Spleen (tissue), 11 donors: ENCODE data around the gene NRARP. TPM values are rescaled to one million over a fixed set of nuclear protein-coding genes. Genes with fewer than 3 reads are reported as not detected.
A peak's percentile ranks its signal among the peaks of the same experiment; 100 is the strongest.

ENCODE experiments used
- DNase-seq: peaks from one replicate; pipeline ENCODE4 v3.0.0-alpha.2; 2020
- H3K27ac ChIP-seq, 8 donors: fragments of 200-600 bp; sonication (generic) in 7 of 8; 1 replicate in 4 of 8; 2 replicates in 4 of 8; pipeline versions ENCODE4 v1.5.0 to v1.8.0; 2016 to 2021; ENCODE audit warnings: inconsistent platforms in 4 of 8, mild to moderate bottlenecking in 4 of 8, moderate library complexity in 1 of 8
- H3K27me3 ChIP-seq, 7 donors: fragments of 200-600 bp; sonication (generic) in 6 of 7; replicated peaks in 1 of 7; 1 replicate in 4 of 7; 2 replicates in 3 of 7; pipeline versions ENCODE4 v1.5.0 to v1.8.0; 2016 to 2021; ENCODE audit warnings: inconsistent platforms in 3 of 7, mild to moderate bottlenecking in 1 of 7
- H3K36me3 ChIP-seq, 6 donors: fragments of 200-600 bp; sonication (generic) in 5 of 6; 1 replicate in 4 of 6; 2 replicates in 2 of 6; pipeline versions ENCODE4 v1.5.0 to v1.8.0; 2016 to 2021; ENCODE audit warnings: inconsistent platforms in 2 of 6
- H3K4me1 ChIP-seq, 6 donors: fragments of 200-600 bp; sonication (generic) in 5 of 6; 1 replicate in 3 of 6; 2 replicates in 3 of 6; pipeline versions ENCODE4 v1.5.0 to v1.8.0; 2016 to 2021; ENCODE audit warnings: inconsistent platforms in 3 of 6
- H3K4me3 ChIP-seq, 8 donors: fragments of 200-600 bp; sonication (generic) in 7 of 8; 1 replicate in 4 of 8; 2 replicates in 4 of 8; pipeline versions ENCODE4 v1.5.0 to v1.8.0; 2016 to 2021; ENCODE audit warnings: inconsistent platforms in 4 of 8, mild to moderate bottlenecking in 4 of 8, moderate library complexity in 2 of 8
- H3K9me3 ChIP-seq, 8 donors: fragments of 200-600 bp; sonication (generic) in 7 of 8; 1 replicate in 4 of 8; 2 replicates in 4 of 8; pipeline versions ENCODE4 v1.5.0 to v1.8.0; 2016 to 2021; ENCODE audit warnings: inconsistent platforms in 4 of 8
- CTCF ChIP-seq, 11 experiments: fragments of 200-600 bp in 7 of 11; fragments of 450-650 bp in 4 of 11; sonication (generic) in 4 of 11; IDR thresholded peaks in 8 of 11; conservative IDR thresholded peaks in 3 of 11; 1 replicate in 7 of 11; 2 replicates in 4 of 11; pipeline versions ENCODE4 v1.4.0 to v1.8.0; 2016 to 2021; ENCODE audit warnings: antibody characterized with exemption in 11 of 11, inconsistent platforms in 4 of 11, mild to moderate bottlenecking in 1 of 11
- POLR2A ChIP-seq, 3 donors: fragments of 450-650 bp; IDR thresholded peaks; one replicate each; pipeline ENCODE4 v1.5.1; 2017; ENCODE audit warnings: antibody characterized with exemption in 3 of 3, mild to moderate bottlenecking in 1 of 3
- POLR2AphosphoS5 ChIP-seq, 3 donors: sonication (generic); formaldehyde crosslinking; IDR thresholded peaks; one replicate each; pipeline ENCODE4 v1.5.1; 2017; ENCODE audit warnings: antibody characterized with exemption in 3 of 3
- WGBS, 5 donors: extraction: QIAGEN DNeasy Blood & Tissue Kit in 3 of 5; methylation state at CpG; one replicate each; pipeline versions ENCODE4 v1.1.5 to v1.1.7; 2013 to 2018; 5-methylcytosine and 5-hydroxymethylcytosine counted together
- intact Hi-C: fragments of 100-400 bp; cut with DNase I; formaldehyde crosslinking; loops from one replicate; pipeline ENCODE4 v1.15.0; 2023; ENCODE audit warnings: low total_unique reads
- polyA plus RNA-seq, 3 donors: library from polyadenylated mRNA; stranded (reverse); fragments of 200-250 nt; gene quantifications; one replicate each; pipeline ENCODE4 v1.2.1, GENCODE V29; 2013
- total RNA-seq, 7 donors: library from RNA; depleted of rRNA in 3 of 7; stranded (reverse); fragments of >200 nt in 3 of 7; fragmentation: NEBNext Ultra II Directional in 4 of 7; extraction: Animal tissue kit (Norgen Biotek cat#: 25700) in 4 of 7; gene quantifications; one replicate each; pipeline versions ENCODE4 v1.1.0 to v1.2.1, GENCODE V29; 2016 to 2021
- donor health status: healthy with polysubstance abuse.
- donor health status: DM: no; HTN: no; CAD: no; lungs with moderate emphysema.
- donor health status: DM: no; HTN: no; CAD: no.
- donor health status: Bipolar disorder and iron deficiency.
- donor health status: healthy.
- donor health status: DM: no; HTN: no; CAD: no.
- donor health status: DM: yes; HTN: yes; CAD: no.

NRARP gene
- total and polyA plus RNA-seq, 10 donors, result 0.37 to 24.4 (median 8.0) TPM

- WGBS, 5 donors, result 29 to 44% (median 33%) methylated on average over 11 to 18 of the region's 18 CpGs
- Histone ChIP-seq H3K27ac (peak overlapping the region in 2 of 8 donors; percentile 37 to 39), H3K27me3 (peaks cover 0 to 33% (median 16%) of the 10 kb centered on the region in 7 donors), H3K9me3 (no peaks in the 10 kb centered on the region), H3K4me1 (peaks cover 20 to 77% (median 44%) of the 10 kb centered on the region in 6 donors), H3K36me3 (no peaks in the 10 kb centered on the region), H3K4me3 (peak overlapping the region in 4 of 8 donors; percentile 27 to 62 (median 34))
- intact Hi-C loops, result no loop called here
- no peak for DNase-seq
- no peak for TF ChIP-seq CTCF (IDR thresholded peaks at IDR 0.05 in 8 of 11, conservative IDR thresholded peaks at IDR 0.05 in 3 of 11)
- no peak for TF ChIP-seq POLR2AphosphoS5 (IDR thresholded peaks at IDR 0.05)
- no peak for TF ChIP-seq POLR2A (IDR thresholded peaks at IDR 0.05)
Measured at GRCh38 chr9:137315581-137316011, 13.5 kb upstream of the NRARP start.

GRCh38 chr9:137314561-137315560, 12.8 kb upstream of the NRARP start:
- H3K27me3 ChIP-seq, result peaks cover 0 to 33% (median 16%) of the 10 kb centered on the region in 7 donors
- DNase-seq, result peak; percentile 77
- 59 to 84% (median 73%) methylated on average over 21 to 42 of the region's 42 CpGs for WGBS, 5 donors
- peak overlapping the region in 1 of 8 donors; percentile 37 for H3K27ac ChIP-seq
- TF ChIP-seq POLR2AphosphoS5 (IDR thresholded peaks at IDR 0.05) (peak in 1 of 3 donors; percentile 11), CTCF (IDR thresholded peaks at IDR 0.05 in 8 of 11, conservative IDR thresholded peaks at IDR 0.05 in 3 of 11) (no peak), POLR2A (IDR thresholded peaks at IDR 0.05) (no peak)
- H3K9me3 ChIP-seq, result no peaks in the 10 kb centered on the region
- no peaks in the 10 kb centered on the region for H3K36me3 ChIP-seq
- H3K4me3 ChIP-seq, result no peak overlapping the region
- intact Hi-C loops, result no loop called here
- H3K4me1 ChIP-seq, result peaks cover 12 to 69% (median 37%) of the 10 kb centered on the region in 6 donors

- TF ChIP-seq CTCF (IDR thresholded peaks at IDR 0.05 in 8 of 11, conservative IDR thresholded peaks at IDR 0.05 in 3 of 11) (peak in 2 of 11 experiments; percentile 43 to 50), POLR2A (IDR thresholded peaks at IDR 0.05) (no peak), POLR2AphosphoS5 (IDR thresholded peaks at IDR 0.05) (peak in 1 of 3 donors; percentile 23)
- Histone ChIP-seq H3K9me3 (no peaks in the 10 kb centered on the region), H3K4me1 (peaks cover 5 to 61% (median 30%) of the 10 kb centered on the region in 6 donors), H3K4me3 (no peak overlapping the region), H3K36me3 (no peaks in the 10 kb centered on the region), H3K27ac (no peak overlapping the region), H3K27me3 (peaks cover 0 to 33% (median 16%) of the 10 kb centered on the region in 7 donors)
- DNase-seq, result peak; percentile 73
- WGBS, 5 donors, result 71 to 95% (median 92%) methylated on average over 11 to 24 of the region's 24 CpGs
- intact Hi-C loops, result no loop called here
Measured at GRCh38 chr9:137313956-137314560, 12.0 kb upstream of the NRARP start.
